ENCODE data around the gene ZNF827.

- TF ChIP-seq RARB (CRISPR knock-in tag; IDR thresholded peaks at IDR 0.05) (no peak), POU6F1 (CRISPR knock-in tag; IDR thresholded peaks at IDR 0.05; ENCODE audit: borderline replicate concordance, low read depth) (no peak), CSDC2 (CRISPR knock-in tag; IDR thresholded peaks at IDR 0.05) (no peak), ZFP3 (CRISPR knock-in tag; IDR thresholded peaks at IDR 0.05) (no peak), ZC3H10 (CRISPR knock-in tag; IDR thresholded peaks at IDR 0.05) (no peak), ARNTL (CRISPR knock-in tag; IDR thresholded peaks at IDR 0.05; ENCODE audit: borderline replicate concordance, low read depth) (no peak), ISL1 (CRISPR knock-in tag; IDR thresholded peaks at IDR 0.05) (no peak), TSHZ2 (CRISPR knock-in tag; IDR thresholded peaks at IDR 0.05) (no peak), ESRRG (CRISPR knock-in tag; IDR thresholded peaks at IDR 0.05) (no peak)
- TF ChIP-seq, protein P1, sequence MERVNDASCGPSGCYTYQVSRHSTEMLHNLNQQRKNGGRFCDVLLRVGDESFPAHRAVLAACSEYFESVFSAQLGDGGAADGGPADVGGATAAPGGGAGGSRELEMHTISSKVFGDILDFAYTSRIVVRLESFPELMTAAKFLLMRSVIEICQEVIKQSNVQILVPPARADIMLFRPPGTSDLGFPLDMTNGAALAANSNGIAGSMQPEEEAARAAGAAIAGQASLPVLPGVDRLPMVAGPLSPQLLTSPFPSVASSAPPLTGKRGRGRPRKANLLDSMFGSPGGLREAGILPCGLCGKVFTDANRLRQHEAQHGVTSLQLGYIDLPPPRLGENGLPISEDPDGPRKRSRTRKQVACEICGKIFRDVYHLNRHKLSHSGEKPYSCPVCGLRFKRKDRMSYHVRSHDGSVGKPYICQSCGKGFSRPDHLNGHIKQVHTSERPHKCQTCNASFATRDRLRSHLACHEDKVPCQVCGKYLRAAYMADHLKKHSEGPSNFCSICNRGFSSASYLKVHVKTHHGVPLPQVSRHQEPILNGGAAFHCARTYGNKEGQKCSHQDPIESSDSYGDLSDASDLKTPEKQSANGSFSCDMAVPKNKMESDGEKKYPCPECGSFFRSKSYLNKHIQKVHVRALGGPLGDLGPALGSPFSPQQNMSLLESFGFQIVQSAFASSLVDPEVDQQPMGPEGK (CRISPR knock-in tag; IDR thresholded peaks at IDR 0.05; ENCODE audit: borderline replicate concordance) = no peak
These were observed 79.2 kb downstream of the ZNF827 start for GRCh38 chr4:145859426-145859825.
